ENCODE data around the gene NOS1AP. TPM values are rescaled to one million over a fixed set of nuclear protein-coding genes. Genes with fewer than 3 reads are reported as not detected.

NOS1AP gene
- 0.03 TPM in 2 replicates for polyA plus RNA-seq (2012; rRNA removed)
- 0.01 and 0.04 TPM in 2 replicates for polyA plus RNA-seq (2012; cell fraction: cytosol; rRNA removed)
- 0.10 and 0.21 TPM in 2 replicates for polyA plus RNA-seq (2012; cell fraction: nucleus; rRNA removed)

DNA sequence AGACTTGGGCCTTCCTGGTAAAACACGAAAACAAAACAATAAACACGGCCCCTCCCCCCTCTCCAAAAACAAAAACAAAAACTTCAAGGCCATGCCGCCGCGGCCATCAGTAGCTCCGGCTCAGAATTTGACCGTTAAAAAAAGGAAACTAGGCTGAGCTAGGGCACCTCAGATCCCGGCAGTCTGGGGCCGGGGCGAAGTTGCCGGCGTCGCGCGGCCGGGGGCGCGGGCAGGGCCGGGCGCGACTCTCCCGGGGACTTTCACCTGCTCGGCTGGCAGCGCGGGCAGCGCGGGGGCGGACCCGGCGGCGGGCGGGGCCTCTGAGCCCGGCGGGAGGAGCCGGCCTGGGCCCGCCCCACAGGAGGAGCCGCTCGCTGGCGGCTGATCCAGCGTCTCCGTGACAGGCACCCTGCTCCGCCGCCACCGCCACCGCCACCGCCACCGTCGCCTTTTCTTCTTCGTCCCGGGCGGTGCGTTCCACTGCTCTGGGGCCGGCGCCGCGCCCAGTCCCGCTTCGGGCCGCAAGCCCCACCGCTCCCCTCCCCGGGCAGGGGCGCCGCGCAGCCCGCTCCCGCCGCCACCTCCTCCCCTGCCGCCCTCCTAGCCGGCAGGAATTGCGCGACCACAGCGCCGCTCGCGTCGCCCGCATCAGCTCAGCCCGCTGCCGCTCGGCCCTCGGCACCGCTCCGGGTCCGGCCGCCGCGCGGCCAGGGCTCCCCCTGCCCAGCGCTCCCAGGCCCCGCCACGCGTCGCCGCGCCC, at the start of gene NOS1AP:
NOS1AP (plus strand) TSS at position 358 of the 760 bp plus-strand sequence. CDS start 487 bp downstream, outside the sequence.
- Histone ChIP-seq H3K27ac (ENCODE audit: low read depth in 2 of 2, low read length in 1 of 2) (peak within 1 kb of the TSS in 1 of 2 experiments; percentile 22; a peak in 1 of 4 replicates), H2AFZ (ENCODE audit: low read depth) (peak within 1 kb of the TSS; percentile 96), H3K4me1 (ENCODE audit: control insufficient read depth in 1 of 2, insufficient read depth in 2 of 2, low read depth in 1 of 2, low read length in 1 of 2) (peaks cover 0 to 15% of the 10 kb centered on the region in 2 experiments; a peak in 2 of 4 replicates), H3K4me3 (ENCODE audit: low read depth in 2 of 2, low read length in 1 of 2) (peak within 1 kb of the TSS; percentile 73 to 86), H3K9ac (no peak within 1 kb of the TSS), H3K9me2 (no peaks in the 10 kb centered on the region), H4K20me1 (ENCODE audit: insufficient read depth) (no peaks in the 10 kb centered on the region), H3K9me3 (no peaks in the 10 kb centered on the region), H3K36me3 (replicated peaks in 1 of 2; ENCODE audit: control insufficient read depth in 1 of 2, insufficient read depth in 2 of 2, low read length in 1 of 2) (no peaks in the 10 kb centered on the region), H3F3A (replicated peaks; ENCODE audit: insufficient read depth) (peaks cover 10% of the 10 kb centered on the region), H3K4me2 (peak within 1 kb of the TSS; percentile 90), H3K27me3 (ENCODE audit: insufficient read depth) (peaks cover 32% of the 10 kb centered on the region), H3K79me2 (ENCODE audit: insufficient read depth) (no peaks in the 10 kb centered on the region)
- POLR2A ChIA-PET: no interaction called here
- 17% methylated on average over 12 of the region's 95 CpGs for WGBS (ENCODE audit: low lambda C conversion rate)
- CTCF ChIA-PET: interaction anchor here (0.8 to 1.8 kb wide), 7 partner anchors 14 to 277 kb away, joined by 3 to 11 read pairs (median 5); no protein-coding TSS in a partner anchor
- TF ChIP-seq MXI1 (IDR thresholded peaks at IDR 0.05; ENCODE audit: low read depth, low read length): peak; percentile 63
- TF ChIP-seq, protein P1, sequence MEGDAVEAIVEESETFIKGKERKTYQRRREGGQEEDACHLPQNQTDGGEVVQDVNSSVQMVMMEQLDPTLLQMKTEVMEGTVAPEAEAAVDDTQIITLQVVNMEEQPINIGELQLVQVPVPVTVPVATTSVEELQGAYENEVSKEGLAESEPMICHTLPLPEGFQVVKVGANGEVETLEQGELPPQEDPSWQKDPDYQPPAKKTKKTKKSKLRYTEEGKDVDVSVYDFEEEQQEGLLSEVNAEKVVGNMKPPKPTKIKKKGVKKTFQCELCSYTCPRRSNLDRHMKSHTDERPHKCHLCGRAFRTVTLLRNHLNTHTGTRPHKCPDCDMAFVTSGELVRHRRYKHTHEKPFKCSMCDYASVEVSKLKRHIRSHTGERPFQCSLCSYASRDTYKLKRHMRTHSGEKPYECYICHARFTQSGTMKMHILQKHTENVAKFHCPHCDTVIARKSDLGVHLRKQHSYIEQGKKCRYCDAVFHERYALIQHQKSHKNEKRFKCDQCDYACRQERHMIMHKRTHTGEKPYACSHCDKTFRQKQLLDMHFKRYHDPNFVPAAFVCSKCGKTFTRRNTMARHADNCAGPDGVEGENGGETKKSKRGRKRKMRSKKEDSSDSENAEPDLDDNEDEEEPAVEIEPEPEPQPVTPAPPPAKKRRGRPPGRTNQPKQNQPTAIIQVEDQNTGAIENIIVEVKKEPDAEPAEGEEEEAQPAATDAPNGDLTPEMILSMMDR (IDR thresholded peaks at IDR 0.05): no peak
- peak; percentile 95 for DNase-seq

DNA sequence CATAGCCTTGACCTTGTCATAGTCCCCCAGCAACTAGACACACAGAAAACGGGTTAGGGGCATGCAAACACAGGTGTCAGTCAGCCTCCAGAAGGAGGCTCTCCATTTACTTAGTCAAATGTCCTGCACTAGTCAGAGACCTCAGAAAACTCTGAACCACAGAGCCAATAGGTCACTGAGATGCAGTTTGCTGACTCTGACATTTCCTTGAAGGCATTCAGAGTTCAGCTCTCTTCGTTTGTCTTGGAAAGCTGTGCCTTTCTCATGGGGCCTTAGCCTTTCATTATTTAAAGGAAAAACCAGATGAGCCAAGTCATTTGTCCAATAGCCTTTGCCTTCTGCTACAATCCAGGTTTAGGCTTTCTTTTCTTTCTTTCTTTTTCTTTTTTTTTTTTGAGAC, 49.3 kb upstream of the NOS1AP start:
- peaks cover 0 to 8% of the 10 kb centered on the region in 2 experiments for H3K36me3 ChIP-seq (replicated peaks in 1 of 2; ENCODE audit: control insufficient read depth in 1 of 2, insufficient read depth in 2 of 2, low read length in 1 of 2)
- no peak overlapping the region for H2AFZ ChIP-seq (ENCODE audit: low read depth)
- H3K9me2 ChIP-seq: no peaks in the 10 kb centered on the region
- H3F3A ChIP-seq (replicated peaks; ENCODE audit: insufficient read depth): peaks cover 14% of the 10 kb centered on the region
- no peaks in the 10 kb centered on the region for H3K27me3 ChIP-seq (ENCODE audit: insufficient read depth)
- H3K79me2 ChIP-seq (ENCODE audit: insufficient read depth): no peaks in the 10 kb centered on the region
- WGBS (ENCODE audit: low lambda C conversion rate): 72% methylated on average over 2 of the region's 2 CpGs
- DNase-seq: no peak
- H3K4me3 ChIP-seq (ENCODE audit: low read depth in 2 of 2, low read length in 1 of 2): no peak overlapping the region; a peak in 1 of 4 replicates
- H3K4me1 ChIP-seq (ENCODE audit: control insufficient read depth in 1 of 2, insufficient read depth in 2 of 2, low read depth in 1 of 2, low read length in 1 of 2): peaks cover 25 to 32% of the 10 kb centered on the region in 2 experiments
- peak overlapping the region; percentile 91; the same call in 1 of the 2 replicates for H3K4me2 ChIP-seq
- H3K27ac ChIP-seq (ENCODE audit: low read depth in 2 of 2, low read length in 1 of 2): no peak overlapping the region; a peak in 1 of 4 replicates
- TF ChIP-seq RXRA (IDR thresholded peaks at IDR 0.05; ENCODE audit: borderline replicate concordance, low read depth) (no peak), RFX5 (IDR thresholded peaks at IDR 0.05; ENCODE audit: low read length) (no peak), SMC3 (IDR thresholded peaks at IDR 0.05; ENCODE audit: low read depth, low read length) (no peak)
- H4K20me1 ChIP-seq (ENCODE audit: insufficient read depth): no peaks in the 10 kb centered on the region
- ChIA-PET POLR2A (no interaction called here), CTCF (interaction anchor here (1.3 kb wide), 1 partner anchor 17 kb away, joined by 5 read pairs; no protein-coding TSS in a partner anchor)
- no peak overlapping the region for H3K9ac ChIP-seq
- H3K9me3 ChIP-seq: no peaks in the 10 kb centered on the region

DNA sequence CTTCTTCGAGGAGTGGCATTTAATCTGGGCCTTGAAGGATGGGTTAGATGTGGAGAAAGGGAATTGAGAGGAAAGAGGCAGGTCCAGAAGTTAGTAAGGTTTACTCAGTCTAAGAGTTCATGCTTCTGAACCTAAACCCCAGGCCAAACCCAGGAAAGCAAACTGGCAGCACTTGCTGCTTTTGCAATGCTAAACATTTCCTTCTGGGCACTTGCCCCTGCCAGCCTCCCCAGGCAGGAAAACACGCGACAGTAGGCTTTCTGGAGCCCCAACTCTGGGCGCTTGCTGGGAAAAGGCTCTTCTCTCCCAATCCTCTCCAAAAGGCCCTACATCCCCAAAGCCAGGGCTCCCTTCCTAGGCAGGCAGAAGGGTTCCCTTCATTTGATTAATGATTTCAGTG, 48.4 kb upstream of the NOS1AP start:
- H3K27ac ChIP-seq (ENCODE audit: low read depth in 2 of 2, low read length in 1 of 2): peak overlapping the region; percentile 29 to 58; a peak in 2 of 4 replicates
- WGBS (ENCODE audit: low lambda C conversion rate): 85% methylated on average over 4 of the region's 4 CpGs
- peaks cover 25 to 32% of the 10 kb centered on the region in 2 experiments for H3K4me1 ChIP-seq (ENCODE audit: control insufficient read depth in 1 of 2, insufficient read depth in 2 of 2, low read depth in 1 of 2, low read length in 1 of 2)
- H3K9me3 ChIP-seq: no peaks in the 10 kb centered on the region
- CTCF ChIA-PET: interaction anchor here (1.3 to 1.9 kb wide), 2 partner anchors 16 to 229 kb away, joined by 5 to 6 read pairs; no protein-coding TSS in a partner anchor
- H3K9me2 ChIP-seq: no peaks in the 10 kb centered on the region
- H4K20me1 ChIP-seq (ENCODE audit: insufficient read depth): no peaks in the 10 kb centered on the region
- H3K79me2 ChIP-seq (ENCODE audit: insufficient read depth): no peaks in the 10 kb centered on the region
- no peak overlapping the region for H2AFZ ChIP-seq (ENCODE audit: low read depth)
- H3K36me3 ChIP-seq (replicated peaks in 1 of 2; ENCODE audit: control insufficient read depth in 1 of 2, insufficient read depth in 2 of 2, low read length in 1 of 2): peaks cover 0 to 3% of the 10 kb centered on the region in 2 experiments
- H3F3A ChIP-seq (replicated peaks; ENCODE audit: insufficient read depth): peaks cover 14% of the 10 kb centered on the region
- peak overlapping the region; percentile 91 for H3K4me2 ChIP-seq
- peak overlapping the region in 1 of 2 experiments; percentile 23; a peak in 1 of 4 replicates for H3K4me3 ChIP-seq (ENCODE audit: low read depth in 2 of 2, low read length in 1 of 2)
- no peak for DNase-seq
- no peaks in the 10 kb centered on the region for H3K27me3 ChIP-seq (ENCODE audit: insufficient read depth)
- POLR2A ChIA-PET: no interaction called here
- no peak overlapping the region for H3K9ac ChIP-seq
- TF ChIP-seq SIN3A (IDR thresholded peaks at IDR 0.05; ENCODE audit: borderline replicate concordance, low read depth, low read length) (no peak), JUND (IDR thresholded peaks at IDR 0.05) (no peak), GABPA (IDR thresholded peaks at IDR 0.05; ENCODE audit: low read depth) (no peak), GATA2 (CRISPR knock-in tag; IDR thresholded peaks at IDR 0.05) (no peak), EP300 (IDR thresholded peaks at IDR 0.05; ENCODE audit: borderline replicate concordance in 1 of 2, low read depth in 1 of 2, low read length in 1 of 2) (no peak), SMC3 (IDR thresholded peaks at IDR 0.05; ENCODE audit: low read depth, low read length) (no peak), RFX5 (IDR thresholded peaks at IDR 0.05; ENCODE audit: low read length) (no peak), FOSL2 (IDR thresholded peaks at IDR 0.05; ENCODE audit: borderline replicate concordance, low read depth) (no peak)
- TF ChIP-seq, protein P2, sequence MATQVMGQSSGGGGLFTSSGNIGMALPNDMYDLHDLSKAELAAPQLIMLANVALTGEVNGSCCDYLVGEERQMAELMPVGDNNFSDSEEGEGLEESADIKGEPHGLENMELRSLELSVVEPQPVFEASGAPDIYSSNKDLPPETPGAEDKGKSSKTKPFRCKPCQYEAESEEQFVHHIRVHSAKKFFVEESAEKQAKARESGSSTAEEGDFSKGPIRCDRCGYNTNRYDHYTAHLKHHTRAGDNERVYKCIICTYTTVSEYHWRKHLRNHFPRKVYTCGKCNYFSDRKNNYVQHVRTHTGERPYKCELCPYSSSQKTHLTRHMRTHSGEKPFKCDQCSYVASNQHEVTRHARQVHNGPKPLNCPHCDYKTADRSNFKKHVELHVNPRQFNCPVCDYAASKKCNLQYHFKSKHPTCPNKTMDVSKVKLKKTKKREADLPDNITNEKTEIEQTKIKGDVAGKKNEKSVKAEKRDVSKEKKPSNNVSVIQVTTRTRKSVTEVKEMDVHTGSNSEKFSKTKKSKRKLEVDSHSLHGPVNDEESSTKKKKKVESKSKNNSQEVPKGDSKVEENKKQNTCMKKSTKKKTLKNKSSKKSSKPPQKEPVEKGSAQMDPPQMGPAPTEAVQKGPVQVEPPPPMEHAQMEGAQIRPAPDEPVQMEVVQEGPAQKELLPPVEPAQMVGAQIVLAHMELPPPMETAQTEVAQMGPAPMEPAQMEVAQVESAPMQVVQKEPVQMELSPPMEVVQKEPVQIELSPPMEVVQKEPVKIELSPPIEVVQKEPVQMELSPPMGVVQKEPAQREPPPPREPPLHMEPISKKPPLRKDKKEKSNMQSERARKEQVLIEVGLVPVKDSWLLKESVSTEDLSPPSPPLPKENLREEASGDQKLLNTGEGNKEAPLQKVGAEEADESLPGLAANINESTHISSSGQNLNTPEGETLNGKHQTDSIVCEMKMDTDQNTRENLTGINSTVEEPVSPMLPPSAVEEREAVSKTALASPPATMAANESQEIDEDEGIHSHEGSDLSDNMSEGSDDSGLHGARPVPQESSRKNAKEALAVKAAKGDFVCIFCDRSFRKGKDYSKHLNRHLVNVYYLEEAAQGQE (IDR thresholded peaks at IDR 0.05; ENCODE audit: low read depth, low read length): no peak
- TF ChIP-seq, protein P3, sequence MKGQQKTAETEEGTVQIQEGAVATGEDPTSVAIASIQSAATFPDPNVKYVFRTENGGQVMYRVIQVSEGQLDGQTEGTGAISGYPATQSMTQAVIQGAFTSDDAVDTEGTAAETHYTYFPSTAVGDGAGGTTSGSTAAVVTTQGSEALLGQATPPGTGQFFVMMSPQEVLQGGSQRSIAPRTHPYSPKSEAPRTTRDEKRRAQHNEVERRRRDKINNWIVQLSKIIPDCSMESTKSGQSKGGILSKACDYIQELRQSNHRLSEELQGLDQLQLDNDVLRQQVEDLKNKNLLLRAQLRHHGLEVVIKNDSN (IDR thresholded peaks at IDR 0.05; ENCODE audit: borderline replicate concordance, low read depth): no peak

Data from SK-N-SH (cell line).